Endodermal cell (in vitro differentiated cells): ENCODE results near the gene DCAF10. TPM values are rescaled to one million over a fixed set of nuclear protein-coding genes. Genes with fewer than 3 reads are reported as not detected.

Experiments used
- DNase-seq: peaks from one replicate; pipeline ENCODE4 v3.0.0-alpha.2; 2017
- H3K27ac ChIP-seq: 2 replicates; pipeline ENCODE4 v1.5.1; 2013; ENCODE audit warnings: mild to moderate bottlenecking, low read depth, low read length, moderate library complexity
- H3K27me3 ChIP-seq: 2 replicates; pipeline ENCODE4 v1.6.1; 2013; ENCODE audit warnings: mild to moderate bottlenecking, low read length, moderate library complexity; ENCODE audit not compliant: insufficient read depth, control insufficient read depth, poor library complexity, severe bottlenecking
- H3K36me3 ChIP-seq: 2 replicates; pipeline ENCODE4 v1.7.0; 2013; ENCODE audit warnings: mild to moderate bottlenecking, low read length, moderate library complexity; ENCODE audit not compliant: control insufficient read depth, insufficient read depth
- H3K4me1 ChIP-seq: one replicate; pipeline ENCODE4 v1.7.0; 2013; ENCODE audit warnings: low read length; ENCODE audit not compliant: control insufficient read depth, insufficient read depth
- H3K4me3 ChIP-seq: 2 replicates; pipeline ENCODE4 v1.5.1; 2013; ENCODE audit warnings: mild to moderate bottlenecking, low read length, moderate library complexity
- H3K9ac ChIP-seq: 2 replicates; pipeline ENCODE4 v1.6.1; 2013; ENCODE audit warnings: mild to moderate bottlenecking, low read length, moderate library complexity; ENCODE audit not compliant: poor library complexity, severe bottlenecking; ENCODE audit errors: extremely low read depth
- H3K9me3 ChIP-seq: 2 replicates; pipeline ENCODE4 v1.6.1; 2013; ENCODE audit warnings: mild to moderate bottlenecking, low read length, moderate library complexity; ENCODE audit not compliant: control insufficient read depth
- H3K27ac Mint-ChIP-seq: 2 replicates; pipeline ENCODE4 v1.8.0; 2020; ENCODE audit warnings: mixed read lengths
- H3K27me3 Mint-ChIP-seq: 2 replicates; pipeline ENCODE4 v1.8.0; 2021; ENCODE audit warnings: mild to moderate bottlenecking, mixed read lengths; ENCODE audit not compliant: insufficient read depth
- H3K36me3 Mint-ChIP-seq: 2 replicates; pipeline ENCODE4 v1.8.0; 2020; ENCODE audit warnings: low read depth, mixed read lengths
- H3K4me1 Mint-ChIP-seq: 2 replicates; pipeline ENCODE4 v1.8.0; 2020; ENCODE audit warnings: mixed read lengths
- H3K4me3 Mint-ChIP-seq: 2 replicates; pipeline ENCODE4 v1.8.0; 2020; ENCODE audit warnings: mild to moderate bottlenecking, moderate library complexity, mixed read lengths
- H3K9me3 Mint-ChIP-seq: 2 replicates; pipeline ENCODE4 v1.8.0; 2020; ENCODE audit warnings: mild to moderate bottlenecking, mixed read lengths
- WGBS, 2 experiments: methylation state at CpG; one replicate each; pipeline versions ENCODE4 v1.1.5 to v1.1.7; 2013; ENCODE audit warnings: missing lambda C conversion rate in 2 of 2, mixed read lengths in 1 of 2; ENCODE audit not compliant: insufficient coverage in 1 of 2, insufficient read length in 1 of 2; 5-methylcytosine and 5-hydroxymethylcytosine counted together
- total RNA-seq, 2 donors: library from RNA; stranded (reverse); fragmentation: NEBNext Ultra II Directional in 1 of 2; extraction: Animal tissue kit (Norgen Biotek cat#: 25700) in 1 of 2; gene quantifications; 2 replicates in 1 of 2; 3 replicates in 1 of 2; pipeline ENCODE4 v1.2.1, GENCODE V29; 2021
- TF ChIP-seq, protein P1 (sequence below): fragments of 200-600 bp; sonication (generic); conservative IDR thresholded peaks from 2 replicates; pipeline ENCODE4 v1.5.0; 2021; ENCODE audit warnings: antibody characterized with exemption, mild to moderate bottlenecking

The DCAF10 gene
- total RNA-seq, 2 donors from 2014 or later = 24.0 to 26.3 TPM

DNA sequence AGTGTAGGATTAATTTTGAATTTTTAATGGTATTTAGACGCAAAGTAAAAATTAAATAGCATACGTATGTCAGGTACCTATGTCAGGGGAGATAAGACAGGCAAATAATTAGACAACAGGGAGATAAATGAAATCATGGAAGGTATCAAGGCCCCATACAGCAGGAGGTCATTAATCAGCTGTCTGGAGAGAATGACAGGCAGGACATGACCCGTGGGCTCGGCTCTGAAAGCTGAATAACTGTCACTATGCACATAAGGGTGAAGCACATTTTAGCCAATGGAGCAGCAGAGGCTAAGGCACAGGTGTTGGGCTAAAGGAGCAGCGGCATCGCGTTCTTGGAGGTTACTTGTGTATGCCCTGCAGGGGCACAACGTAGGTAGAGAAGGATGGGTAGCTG is 91.5 kb downstream of the DCAF10 start:
- DNase-seq = no peak
- H3K36me3 ChIP-seq = peaks cover 70% of the 10 kb centered on the region
- 93 to 96% methylated on average over 7 of the region's 8 CpGs for WGBS, 2 experiments
- Mint-ChIP-seq H3K27ac (no peak overlapping the region), H3K9me3 (peaks cover 5% of the 10 kb centered on the region), H3K4me1 (no peaks in the 10 kb centered on the region), H3K4me3 (no peak overlapping the region), H3K27me3 (no peaks in the 10 kb centered on the region), H3K36me3 (peaks cover 77% of the 10 kb centered on the region)
- TF ChIP-seq, protein P1, sequence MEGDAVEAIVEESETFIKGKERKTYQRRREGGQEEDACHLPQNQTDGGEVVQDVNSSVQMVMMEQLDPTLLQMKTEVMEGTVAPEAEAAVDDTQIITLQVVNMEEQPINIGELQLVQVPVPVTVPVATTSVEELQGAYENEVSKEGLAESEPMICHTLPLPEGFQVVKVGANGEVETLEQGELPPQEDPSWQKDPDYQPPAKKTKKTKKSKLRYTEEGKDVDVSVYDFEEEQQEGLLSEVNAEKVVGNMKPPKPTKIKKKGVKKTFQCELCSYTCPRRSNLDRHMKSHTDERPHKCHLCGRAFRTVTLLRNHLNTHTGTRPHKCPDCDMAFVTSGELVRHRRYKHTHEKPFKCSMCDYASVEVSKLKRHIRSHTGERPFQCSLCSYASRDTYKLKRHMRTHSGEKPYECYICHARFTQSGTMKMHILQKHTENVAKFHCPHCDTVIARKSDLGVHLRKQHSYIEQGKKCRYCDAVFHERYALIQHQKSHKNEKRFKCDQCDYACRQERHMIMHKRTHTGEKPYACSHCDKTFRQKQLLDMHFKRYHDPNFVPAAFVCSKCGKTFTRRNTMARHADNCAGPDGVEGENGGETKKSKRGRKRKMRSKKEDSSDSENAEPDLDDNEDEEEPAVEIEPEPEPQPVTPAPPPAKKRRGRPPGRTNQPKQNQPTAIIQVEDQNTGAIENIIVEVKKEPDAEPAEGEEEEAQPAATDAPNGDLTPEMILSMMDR = no peak
- no peaks in the 10 kb centered on the region for H3K27me3 ChIP-seq
- H3K9me3 ChIP-seq = peaks cover 5% of the 10 kb centered on the region
- no peak overlapping the region for H3K9ac ChIP-seq
- no peaks in the 10 kb centered on the region for H3K4me1 ChIP-seq
- no peak overlapping the region for H3K27ac ChIP-seq
- H3K4me3 ChIP-seq = no peak overlapping the region

DNA sequence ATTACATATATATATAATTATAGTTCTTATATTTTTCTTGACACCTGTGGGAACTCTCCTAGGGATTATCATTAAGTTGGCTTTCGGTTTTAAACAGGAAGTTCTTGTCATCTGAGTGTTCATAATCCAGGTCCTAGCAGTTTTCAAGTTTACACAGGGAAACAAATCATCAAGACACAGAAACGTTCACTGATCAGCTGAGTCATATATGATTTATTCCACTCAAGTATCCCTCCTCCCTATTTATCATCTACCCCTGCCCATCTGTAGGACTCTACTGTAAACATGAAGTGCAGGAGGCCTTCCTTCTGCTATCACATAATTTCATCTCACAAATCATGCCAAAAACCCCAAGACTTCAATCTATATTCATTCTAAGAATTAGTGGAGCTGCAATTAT is 97.1 kb downstream of the DCAF10 start:
- Histone ChIP-seq H3K36me3 (peaks cover 70% of the 10 kb centered on the region), H3K27me3 (no peaks in the 10 kb centered on the region), H3K9ac (no peak overlapping the region), H3K27ac (no peak overlapping the region), H3K9me3 (no peaks in the 10 kb centered on the region), H3K4me1 (no peaks in the 10 kb centered on the region), H3K4me3 (no peak overlapping the region)
- H3K27ac Mint-ChIP-seq = no peak overlapping the region
- H3K4me3 Mint-ChIP-seq = no peak overlapping the region
- H3K27me3 Mint-ChIP-seq = no peaks in the 10 kb centered on the region
- TF ChIP-seq, protein P1 = no peak
- no peaks in the 10 kb centered on the region for H3K9me3 Mint-ChIP-seq
- H3K4me1 Mint-ChIP-seq = peaks cover 3% of the 10 kb centered on the region
- peaks cover 56% of the 10 kb centered on the region for H3K36me3 Mint-ChIP-seq
- no peak for DNase-seq
- 96 to 100% methylated on average over 2 of the region's 2 CpGs for WGBS, 2 experiments

DNA sequence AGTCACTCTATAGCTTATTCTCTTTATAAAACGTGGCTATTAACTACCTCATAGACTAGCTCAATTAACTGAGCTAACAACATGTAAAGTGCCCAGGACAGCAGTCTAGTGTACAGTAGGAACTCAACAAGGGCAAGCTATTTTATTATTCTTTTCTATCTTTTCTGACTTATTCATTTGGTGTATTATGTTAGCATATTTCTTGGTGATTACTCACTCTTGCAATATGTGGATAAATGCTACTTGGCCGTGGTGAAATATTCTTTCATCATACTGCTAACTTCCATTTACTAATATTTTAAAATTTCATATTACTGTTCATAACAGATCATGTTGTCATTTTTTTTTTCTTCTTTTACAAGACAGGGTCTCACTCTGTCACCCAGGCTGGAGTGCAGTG is 98.4 kb downstream of the DCAF10 start:
- H3K9me3 Mint-ChIP-seq = no peaks in the 10 kb centered on the region
- peaks cover 44% of the 10 kb centered on the region for H3K36me3 Mint-ChIP-seq
- Histone ChIP-seq H3K9me3 (no peaks in the 10 kb centered on the region), H3K36me3 (peaks cover 57% of the 10 kb centered on the region), H3K4me3 (no peak overlapping the region), H3K27me3 (no peaks in the 10 kb centered on the region), H3K4me1 (no peaks in the 10 kb centered on the region), H3K9ac (no peak overlapping the region), H3K27ac (no peak overlapping the region)
- no peaks in the 10 kb centered on the region for H3K27me3 Mint-ChIP-seq
- no peak for DNase-seq
- peaks cover 7% of the 10 kb centered on the region for H3K4me1 Mint-ChIP-seq
- no peak overlapping the region for H3K27ac Mint-ChIP-seq
- H3K4me3 Mint-ChIP-seq = no peak overlapping the region
- TF ChIP-seq, protein P1 = no peak
- 89 to 98% methylated on average over 1 to 2 of the region's 2 CpGs for WGBS, 2 experiments
